Thymus (tissue), 2 donors: ENCODE results near the gene TRIM72. TPM values are rescaled to one million over a fixed set of nuclear protein-coding genes. Genes with fewer than 3 reads are reported as not detected.

Source experiments
- polyA plus RNA-seq: library from polyadenylated mRNA; stranded (reverse); fragments of 200-250 nt; gene quantifications from one replicate; pipeline ENCODE4 v1.2.3, GENCODE V29; 2013
- total RNA-seq: library from RNA; stranded (reverse); fragments of 120-200 nt; gene quantifications from one replicate; pipeline ENCODE4 v1.2.4, GENCODE V29; 2013
- donor health status: healthy.

TRIM72 gene
- total and polyA plus RNA-seq, 2 donors: 0.19 to 0.50 TPM

Other genes starting within 250 kb of the TRIM72 start
- 3.5 TPM for gene HSD3B7, start 228.9 kb upstream of the TRIM72 start, total RNA-seq
- gene HSD3B7, start 228.9 kb upstream of the TRIM72 start, polyA plus RNA-seq: 8.4 TPM
- 0.19 TPM for gene STX1B, start 203.5 kb upstream of the TRIM72 start, total RNA-seq
- 1.0 TPM for gene STX1B, start 203.5 kb upstream of the TRIM72 start, polyA plus RNA-seq
- 20.0 TPM for gene STX4, start 180.6 kb upstream of the TRIM72 start, total RNA-seq
- gene STX4, start 180.6 kb upstream of the TRIM72 start, polyA plus RNA-seq: 108 TPM
- 4.3 TPM for gene ZNF668, start 139.9 kb upstream of the TRIM72 start, total RNA-seq
- gene ZNF668, start 139.9 kb upstream of the TRIM72 start, polyA plus RNA-seq: 7.1 TPM
- 12.7 TPM for gene ZNF646, start 139.7 kb upstream of the TRIM72 start, total RNA-seq
- gene ZNF646, start 139.7 kb upstream of the TRIM72 start, polyA plus RNA-seq: 8.1 TPM
- 0.90 TPM for gene PRSS53, start 125.2 kb upstream of the TRIM72 start, total RNA-seq
- gene PRSS53, start 125.2 kb upstream of the TRIM72 start, polyA plus RNA-seq: 2.9 TPM
- gene VKORC1, start 119.3 kb upstream of the TRIM72 start, total RNA-seq: 36.0 TPM
- gene VKORC1, start 119.3 kb upstream of the TRIM72 start, polyA plus RNA-seq: 48.7 TPM
- 9.3 TPM for gene BCKDK, start 105.7 kb upstream of the TRIM72 start, total RNA-seq
- 16.7 TPM for gene BCKDK, start 105.7 kb upstream of the TRIM72 start, polyA plus RNA-seq
- 62.3 TPM for gene KAT8, start 96.5 kb upstream of the TRIM72 start, total RNA-seq
- gene KAT8, start 96.5 kb upstream of the TRIM72 start, polyA plus RNA-seq: 72.9 TPM
- gene PRSS8, start 78.4 kb upstream of the TRIM72 start, total RNA-seq: 12.8 TPM
- gene PRSS8, start 78.4 kb upstream of the TRIM72 start, polyA plus RNA-seq: 18.2 TPM
- 5.7 TPM for gene PRSS36, start 64.1 kb upstream of the TRIM72 start, total RNA-seq
- gene PRSS36, start 64.1 kb upstream of the TRIM72 start, polyA plus RNA-seq: 4.3 TPM
- gene FUS, start 34.0 kb upstream of the TRIM72 start, total RNA-seq: 36.5 TPM
- 478 TPM for gene FUS, start 34.0 kb upstream of the TRIM72 start, polyA plus RNA-seq
- 55.3 TPM for gene PYCARD, start 11.4 kb upstream of the TRIM72 start, total RNA-seq
- gene PYCARD, start 11.4 kb upstream of the TRIM72 start, polyA plus RNA-seq: 62.7 TPM
- 1.3 TPM for gene PYDC1, start 3.0 kb downstream of the TRIM72 start, total RNA-seq
- 10.1 TPM for gene PYDC1, start 3.0 kb downstream of the TRIM72 start, polyA plus RNA-seq
- 6.8 TPM for gene ITGAM, start 45.9 kb downstream of the TRIM72 start, total RNA-seq
- 7.0 TPM for gene ITGAM, start 45.9 kb downstream of the TRIM72 start, polyA plus RNA-seq
- 3.5 TPM for gene ITGAX, start 141.1 kb downstream of the TRIM72 start, total RNA-seq
- gene ITGAX, start 141.1 kb downstream of the TRIM72 start, polyA plus RNA-seq: 15.5 TPM
- 0.28 TPM for gene ITGAD, start 179.2 kb downstream of the TRIM72 start, total RNA-seq
- gene ITGAD, start 179.2 kb downstream of the TRIM72 start, polyA plus RNA-seq: 0.78 TPM
- gene COX6A2, start 214.2 kb downstream of the TRIM72 start, total RNA-seq: 0.33 TPM
- gene COX6A2, start 214.2 kb downstream of the TRIM72 start, polyA plus RNA-seq: 2.9 TPM
- 0.14 TPM for gene ZNF843, start 228.7 kb downstream of the TRIM72 start, total RNA-seq
- gene ZNF843, start 228.7 kb downstream of the TRIM72 start, polyA plus RNA-seq: 0.39 TPM
- 8.2 TPM for gene ARMC5, start 245.4 kb downstream of the TRIM72 start, total RNA-seq
- gene ARMC5, start 245.4 kb downstream of the TRIM72 start, polyA plus RNA-seq: 19.7 TPM